CD4-positive, alpha-beta T cell (primary cell): ENCODE results near the gene LASP1NB.
A peak's percentile ranks its signal among the peaks of the same experiment; 100 is the strongest.

Experiments
- ATAC-seq: fragments of 200-7000 bp; cut with Tn5 transposase; one replicate; pipeline ENCODE4 v1.10.0; 2022; ENCODE audit warnings: mild to moderate bottlenecking; ENCODE audit not compliant: poor library complexity
- CTCF ChIA-PET: fragments of 350-600 bp; sonication (Branson Sonifier 250); formaldehyde crosslinking; loops from one replicate; lab custom pipeline; 2021; ENCODE audit warnings: antibody characterized with exemption, inconsistent platforms; lab: Charles Lee
- POLR2A ChIA-PET: fragments of 350-600 bp; sonication (Branson Sonifier 250); formaldehyde crosslinking; loops from one replicate; lab custom pipeline; 2021; ENCODE audit warnings: antibody characterized with exemption, inconsistent platforms; lab: Charles Lee
- DNase-seq, 14 experiments: peaks; one replicate each; pipeline ENCODE4 v3.0.0-alpha.2; 2013 to 2020; ENCODE audit warnings: mixed read lengths in 2 of 14
- H3K27ac ChIP-seq, 2 donors: one replicate each; pipeline versions ENCODE4 v1.5.1 to v1.7.0; 2013; ENCODE audit warnings: low read length in 2 of 2, low read depth in 1 of 2, mild to moderate bottlenecking in 1 of 2
- H3K27me3 ChIP-seq, 2 experiments: 1 replicate in 1 of 2; 2 replicates in 1 of 2; pipeline versions ENCODE4 v1.6.1 to v1.7.0; 2013; ENCODE audit warnings: low read length in 2 of 2, control low read depth in 1 of 2, mild to moderate bottlenecking in 1 of 2, moderate library complexity in 1 of 2; ENCODE audit not compliant: insufficient read depth in 2 of 2, control insufficient read depth in 1 of 2
- H3K36me3 ChIP-seq: one replicate; pipeline ENCODE4 v1.6.1; 2013; ENCODE audit warnings: low read length, control low read depth; ENCODE audit not compliant: insufficient read depth
- H3K4me1 ChIP-seq: one replicate; pipeline ENCODE4 v1.6.1; 2013; ENCODE audit warnings: low read length, control low read depth; ENCODE audit not compliant: insufficient read depth
- H3K4me3 ChIP-seq: one replicate; pipeline ENCODE4 v1.5.1; 2013; ENCODE audit warnings: mild to moderate bottlenecking, low read length, moderate library complexity
- H3K9me3 ChIP-seq, 2 experiments: 1 replicate in 1 of 2; 2 replicates in 1 of 2; pipeline versions ENCODE4 v1.6.1 to v1.7.0; 2013; ENCODE audit warnings: low read length in 2 of 2, mild to moderate bottlenecking in 2 of 2, control low read depth in 1 of 2, moderate library complexity in 1 of 2; ENCODE audit not compliant: control insufficient read depth in 1 of 2, insufficient read depth in 1 of 2
- H3K27ac Mint-ChIP-seq: one replicate; pipeline ENCODE4 v1.8.0; 2020; ENCODE audit warnings: mixed read lengths
- H3K27me3 Mint-ChIP-seq: one replicate; pipeline ENCODE4 v1.8.0; 2021; ENCODE audit warnings: mixed read lengths
- H3K36me3 Mint-ChIP-seq: one replicate; pipeline ENCODE4 v1.8.0; 2021; ENCODE audit warnings: low read depth, mixed read lengths
- H3K4me1 Mint-ChIP-seq: one replicate; pipeline ENCODE4 v1.8.0; 2021; ENCODE audit warnings: low read depth, mixed read lengths
- H3K4me3 Mint-ChIP-seq: one replicate; pipeline ENCODE4 v1.8.0; 2020; ENCODE audit warnings: mild to moderate bottlenecking, mixed read lengths
- H3K9me3 Mint-ChIP-seq: one replicate; pipeline ENCODE4 v1.8.0; 2020; ENCODE audit warnings: mixed read lengths
- intact Hi-C, 2 experiments: fragments of 100-400 bp; cut with DNase I in 1 of 2; cut with micrococcal nuclease in 1 of 2; formaldehyde crosslinking; loops; one replicate each; pipeline versions ENCODE4 v1.15.1 to v1.9.0; 2023 to 2025; cut with DNase I, micrococcal nuclease
- TF ChIP-seq, protein P1 (sequence below): fragments of 200-600 bp; IDR thresholded peaks from one replicate; pipeline ENCODE4 v1.8.0; 2022; ENCODE audit warnings: antibody characterized with exemption, mild to moderate bottlenecking

The LASP1NB gene

DNA sequence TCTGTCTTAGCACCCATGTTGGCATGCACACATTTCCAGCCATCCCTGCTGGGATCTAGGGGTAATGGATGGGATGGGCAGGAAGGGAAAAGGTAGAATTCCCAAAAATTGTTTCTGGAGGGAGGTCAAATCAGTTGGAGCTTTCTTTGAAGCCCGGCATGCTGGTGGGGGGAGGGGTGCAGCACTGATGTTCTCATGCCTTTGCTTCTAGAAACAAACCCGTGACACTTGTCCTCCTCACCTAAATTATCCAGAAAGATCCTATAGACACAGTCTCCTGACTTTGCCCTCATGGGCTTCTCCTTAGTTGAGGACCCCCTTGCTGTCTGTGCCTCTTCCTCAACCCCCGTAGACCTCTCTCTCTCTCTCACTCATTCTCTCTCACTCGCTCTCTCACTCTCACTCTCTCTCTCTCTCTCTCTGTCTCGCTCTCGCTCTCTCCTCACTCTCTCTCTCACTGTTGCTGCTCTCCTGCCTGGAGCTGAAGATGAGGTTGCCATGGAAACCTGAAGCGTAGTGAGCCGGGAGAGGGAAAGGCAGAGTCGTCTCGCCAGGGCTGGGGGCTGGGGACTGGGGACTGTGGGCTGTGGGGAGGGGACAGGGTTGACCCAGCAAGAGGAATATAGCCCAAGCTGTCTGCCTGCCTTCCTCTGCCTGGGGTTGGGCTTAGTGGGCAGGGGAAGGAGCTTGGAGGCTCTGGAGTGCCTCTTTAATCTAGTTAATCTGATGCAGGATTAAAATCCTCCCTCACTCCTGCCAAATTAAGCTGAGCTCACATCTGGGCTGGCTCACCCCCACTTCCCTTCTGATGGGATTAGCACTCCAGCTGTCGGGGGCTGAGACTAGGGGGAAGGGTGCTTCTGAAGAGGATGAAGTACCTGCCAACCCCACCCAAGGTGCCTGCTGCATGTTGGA lies 39.4 kb upstream of the LASP1NB start:
- ChIA-PET POLR2A (interaction anchor here (0.9 to 8.9 kb wide), 6 partner anchors 12 to 289 kb away, joined by 3 to 103 read pairs (median 4); partner anchors contain the start of genes CWC25 and LASP1), CTCF (no interaction called here)
- Mint-ChIP-seq H3K27ac (peak overlapping the region; percentile 89), H3K9me3 (no peaks in the 10 kb centered on the region), H3K4me3 (peak overlapping the region; percentile 74), H3K36me3 (peaks cover 79% of the 10 kb centered on the region), H3K4me1 (peaks cover 93% of the 10 kb centered on the region), H3K27me3 (no peaks in the 10 kb centered on the region)
- DNase-seq (peak in 1 of 14 experiments; percentile 51), ATAC-seq (peak; percentile 7)
- peaks cover 100% of the 10 kb centered on the region for H3K4me1 ChIP-seq
- TF ChIP-seq, protein P1, sequence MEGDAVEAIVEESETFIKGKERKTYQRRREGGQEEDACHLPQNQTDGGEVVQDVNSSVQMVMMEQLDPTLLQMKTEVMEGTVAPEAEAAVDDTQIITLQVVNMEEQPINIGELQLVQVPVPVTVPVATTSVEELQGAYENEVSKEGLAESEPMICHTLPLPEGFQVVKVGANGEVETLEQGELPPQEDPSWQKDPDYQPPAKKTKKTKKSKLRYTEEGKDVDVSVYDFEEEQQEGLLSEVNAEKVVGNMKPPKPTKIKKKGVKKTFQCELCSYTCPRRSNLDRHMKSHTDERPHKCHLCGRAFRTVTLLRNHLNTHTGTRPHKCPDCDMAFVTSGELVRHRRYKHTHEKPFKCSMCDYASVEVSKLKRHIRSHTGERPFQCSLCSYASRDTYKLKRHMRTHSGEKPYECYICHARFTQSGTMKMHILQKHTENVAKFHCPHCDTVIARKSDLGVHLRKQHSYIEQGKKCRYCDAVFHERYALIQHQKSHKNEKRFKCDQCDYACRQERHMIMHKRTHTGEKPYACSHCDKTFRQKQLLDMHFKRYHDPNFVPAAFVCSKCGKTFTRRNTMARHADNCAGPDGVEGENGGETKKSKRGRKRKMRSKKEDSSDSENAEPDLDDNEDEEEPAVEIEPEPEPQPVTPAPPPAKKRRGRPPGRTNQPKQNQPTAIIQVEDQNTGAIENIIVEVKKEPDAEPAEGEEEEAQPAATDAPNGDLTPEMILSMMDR: no peak
- no peaks in the 10 kb centered on the region for H3K9me3 ChIP-seq
- intact Hi-C loops: no loop called here
- peak overlapping the region; percentile 34 to 48 for H3K27ac ChIP-seq
- H3K4me3 ChIP-seq: no peak overlapping the region
- H3K36me3 ChIP-seq: peaks cover 79% of the 10 kb centered on the region
- H3K27me3 ChIP-seq: no peaks in the 10 kb centered on the region

DNA sequence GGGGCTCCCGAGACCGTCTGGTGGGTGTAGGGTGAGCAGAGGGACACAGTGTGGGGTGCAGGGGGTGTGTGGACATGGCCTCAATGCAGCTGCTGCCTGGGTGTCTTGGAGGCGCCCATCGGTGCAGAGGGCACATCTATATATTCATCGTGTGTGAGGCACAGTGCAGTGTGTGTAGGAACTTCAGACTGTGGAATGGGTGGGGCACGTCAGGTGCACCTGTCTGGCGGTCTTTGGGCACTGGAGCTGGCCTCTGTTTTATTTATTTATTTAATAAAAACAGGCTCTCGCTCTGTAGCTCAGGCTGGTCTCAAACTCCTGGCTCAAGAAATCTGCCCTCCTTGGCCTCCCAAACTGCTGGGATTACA lies 38.8 kb upstream of the LASP1NB start:
- Mint-ChIP-seq H3K4me1 (peaks cover 93% of the 10 kb centered on the region), H3K27ac (peak overlapping the region; percentile 89), H3K36me3 (peaks cover 77% of the 10 kb centered on the region), H3K9me3 (no peaks in the 10 kb centered on the region), H3K4me3 (peak overlapping the region; percentile 74), H3K27me3 (no peaks in the 10 kb centered on the region)
- Histone ChIP-seq H3K27ac (peak overlapping the region in 1 of 2 donors; percentile 48), H3K36me3 (peaks cover 79% of the 10 kb centered on the region), H3K27me3 (no peaks in the 10 kb centered on the region), H3K4me1 (peaks cover 100% of the 10 kb centered on the region), H3K9me3 (no peaks in the 10 kb centered on the region), H3K4me3 (no peak overlapping the region)
- ChIA-PET POLR2A (interaction anchor here (5.1 to 8.9 kb wide), 2 partner anchors 12 to 16 kb away, joined by 37 to 103 read pairs; partner anchors contain the start of gene LASP1), CTCF (no interaction called here)
- TF ChIP-seq, protein P1: no peak
- DNase-seq: no peak
- intact Hi-C loops: no loop called here
- no peak for ATAC-seq

DNA sequence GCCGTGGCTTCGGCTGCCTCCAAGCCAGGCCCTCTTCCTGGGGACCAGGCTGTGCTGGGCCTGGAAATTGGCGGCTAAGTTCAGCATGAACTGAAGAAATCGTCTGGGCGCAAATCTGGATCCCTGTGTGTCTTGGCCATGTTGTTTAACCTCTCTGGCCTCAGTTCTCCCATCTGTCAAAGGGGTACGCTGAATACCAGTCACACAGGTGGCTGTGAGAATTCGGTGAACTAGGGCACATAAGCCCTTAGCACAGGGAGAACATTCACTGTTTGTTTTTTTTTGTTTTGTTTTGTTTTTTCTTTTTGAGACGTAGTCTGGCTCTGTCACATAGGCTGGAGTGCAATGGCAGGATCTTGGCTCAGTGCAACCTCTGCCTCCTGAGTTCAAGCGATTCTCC lies 36.6 kb upstream of the LASP1NB start:
- H3K4me3 ChIP-seq: no peak overlapping the region
- Mint-ChIP-seq H3K4me3 (no peak overlapping the region), H3K27me3 (no peaks in the 10 kb centered on the region), H3K27ac (peak overlapping the region; percentile 89), H3K4me1 (peaks cover 93% of the 10 kb centered on the region), H3K36me3 (peaks cover 76% of the 10 kb centered on the region), H3K9me3 (no peaks in the 10 kb centered on the region)
- POLR2A ChIA-PET: interaction anchor here (1.0 to 2.0 kb wide), 3 partner anchors 10 to 311 kb away, joined by 4 to 11 read pairs (median 4); partner anchors contain the start of genes LASP1 and RPL19
- H3K27me3 ChIP-seq: no peaks in the 10 kb centered on the region
- CTCF ChIA-PET: interaction anchor here (1.2 kb wide), 1 partner anchor 18 kb away, joined by 3 read pairs; no protein-coding TSS in a partner anchor
- H3K9me3 ChIP-seq: no peaks in the 10 kb centered on the region
- peaks cover 81% of the 10 kb centered on the region for H3K36me3 ChIP-seq
- TF ChIP-seq, protein P1: no peak
- peaks cover 100% of the 10 kb centered on the region for H3K4me1 ChIP-seq
- no peak for DNase-seq
- H3K27ac ChIP-seq: peak overlapping the region in 1 of 2 donors; percentile 54
- no peak for ATAC-seq
- intact Hi-C loops: no loop called here
